H1 (cell line): ENCODE data around the gene NELL1. TPM values are rescaled to one million over a fixed set of nuclear protein-coding genes. Genes with fewer than 3 reads are reported as not detected.

Experiments
- CTCF ChIA-PET: fragments of 300-600 bp; sonication (Branson Sonifier 250); formaldehyde crosslinking; loops from one replicate; lab custom pipeline; 2021; ENCODE audit not compliant: partially characterized antibody; lab: Charles Lee
- POLR2A ChIA-PET: fragments of 300-600 bp; sonication (Branson Sonifier 250); formaldehyde crosslinking; loops from one replicate; lab custom pipeline; 2021; ENCODE audit warnings: inconsistent platforms; ENCODE audit not compliant: partially characterized antibody; lab: Charles Lee
- DNase-seq, 2 experiments: peaks; one replicate each; pipeline versions ENCODE4 v3.0.0 to v3.0.0-alpha.2; 2010 to 2022; ENCODE audit warnings: low spot score in 2 of 2, low read depth in 1 of 2, mixed read lengths in 1 of 2
- FAIRE-seq: peaks from 2 replicates; lab custom pipeline; 2011; peaks lifted over from hg19 to GRCh38; lab: Jason Lieb, UNC
- H2AFZ ChIP-seq: 2 replicates; pipeline ENCODE4 v1.8.1; 2012; ENCODE audit warnings: low read length, inconsistent platforms
- H2AK5ac ChIP-seq: 2 replicates; pipeline ENCODE4 v1.6.1; 2013; ENCODE audit warnings: low read depth, low read length
- H2BK120ac ChIP-seq: replicated peaks from 2 replicates; pipeline ENCODE3; 2013; ENCODE audit warnings: low read depth, low read length, inconsistent platforms
- H2BK12ac ChIP-seq: 2 replicates; pipeline ENCODE4 v1.6.1; 2013; ENCODE audit warnings: low read depth, low read length
- H2BK15ac ChIP-seq: 2 replicates; pipeline ENCODE4 v1.6.1; 2013; ENCODE audit warnings: low read length
- H2BK20ac ChIP-seq: 2 replicates; pipeline ENCODE4 v1.6.1; 2013; ENCODE audit warnings: low read length
- H2BK5ac ChIP-seq: 2 replicates; pipeline ENCODE4 v1.6.1; 2013; ENCODE audit warnings: low read depth, low read length
- H3K14ac ChIP-seq: 2 replicates; pipeline ENCODE4 v1.6.1; 2013; ENCODE audit warnings: inconsistent platforms; ENCODE audit not compliant: insufficient read length
- H3K18ac ChIP-seq: 2 replicates; pipeline ENCODE4 v1.6.1; 2013; ENCODE audit warnings: low read length; ENCODE audit errors: extremely low read depth
- H3K23ac ChIP-seq: 2 replicates; pipeline ENCODE4 v1.6.1; 2013; ENCODE audit warnings: inconsistent platforms; ENCODE audit not compliant: insufficient read length
- H3K23me2 ChIP-seq: 2 replicates; pipeline ENCODE4 v1.6.1; 2013; ENCODE audit warnings: low read depth, low read length
- H3K27ac ChIP-seq: 2 replicates; pipeline ENCODE4 v1.6.1; 2011; ENCODE audit warnings: low read depth, low read length, inconsistent platforms
- H3K27me3 ChIP-seq, 4 experiments: replicated peaks in 1 of 4; 1 replicate in 1 of 4; 2 replicates in 3 of 4; pipeline versions ENCODE4 v1.6.1 to v1.8.1; 2011 to 2013; ENCODE audit warnings: low read length in 3 of 4, mild to moderate bottlenecking in 3 of 4, inconsistent platforms in 2 of 4, mixed read lengths in 2 of 4, moderate library complexity in 1 of 4; ENCODE audit not compliant: control insufficient read depth in 3 of 4, insufficient read depth in 3 of 4; ENCODE audit errors: extremely low read depth in 1 of 4
- H3K36me3 ChIP-seq, 4 experiments: 2 replicates each; pipeline versions ENCODE4 v1.6.1 to v1.8.1; 2011 to 2013; ENCODE audit warnings: mild to moderate bottlenecking in 4 of 4, low read length in 3 of 4, moderate library complexity in 2 of 4, control low read depth in 1 of 4, inconsistent platforms in 1 of 4; ENCODE audit not compliant: insufficient read depth in 4 of 4, control insufficient read depth in 2 of 4
- H3K4ac ChIP-seq: replicated peaks from 2 replicates; pipeline ENCODE3; 2013; ENCODE audit warnings: low read length, low read depth, mixed read lengths, inconsistent platforms; ENCODE audit not compliant: insufficient read length
- H3K4me1 ChIP-seq, 4 experiments: replicated peaks in 1 of 4; 1 replicate in 1 of 4; 2 replicates in 3 of 4; pipeline versions ENCODE4 v1.6.1 to v1.8.1; 2011 to 2013; ENCODE audit warnings: low read length in 3 of 4, inconsistent platforms in 2 of 4, mixed read lengths in 1 of 4; ENCODE audit not compliant: insufficient read depth in 4 of 4, control insufficient read depth in 3 of 4
- H3K4me2 ChIP-seq, 2 experiments: 2 replicates each; pipeline versions ENCODE4 v1.6.1 to v1.8.1; 2011 to 2013; ENCODE audit warnings: low read depth in 2 of 2, low read length in 2 of 2, control low read depth in 1 of 2, inconsistent platforms in 1 of 2, mild to moderate bottlenecking in 1 of 2; ENCODE audit not compliant: insufficient read depth in 1 of 2
- H3K4me3 ChIP-seq, 4 experiments: fragments of 200-600, 300-600 bp in 1 of 4; sonication (generic), shearing (Covaris generic), sonication (Bioruptor Twin) in 1 of 4; 2 replicates each; pipeline versions ENCODE4 v1.5.1 to v1.8.1; 2011 to 2016; ENCODE audit warnings: low read length in 4 of 4, low read depth in 3 of 4, control low read depth in 2 of 4, inconsistent platforms in 2 of 4, mild to moderate bottlenecking in 2 of 4, mixed read lengths in 1 of 4, moderate library complexity in 1 of 4; ENCODE audit not compliant: insufficient read depth in 2 of 4; ENCODE audit errors: extremely low read depth in 1 of 4
- H3K56ac ChIP-seq: replicated peaks from 2 replicates; pipeline ENCODE3; 2013; ENCODE audit warnings: low read depth, mild to moderate bottlenecking, mixed read lengths, low read length, inconsistent platforms; ENCODE audit not compliant: insufficient read length
- H3K79me1 ChIP-seq: 2 replicates; pipeline ENCODE4 v1.6.1; 2013; ENCODE audit warnings: low read depth, low read length, control low read depth
- H3K79me2 ChIP-seq, 2 experiments: 2 replicates each; pipeline versions ENCODE4 v1.6.1 to v1.8.1; 2012 to 2013; ENCODE audit warnings: low read length in 2 of 2, mild to moderate bottlenecking in 2 of 2, inconsistent platforms in 1 of 2; ENCODE audit not compliant: insufficient read depth in 2 of 2, control insufficient read depth in 1 of 2
- H3K9ac ChIP-seq, 4 experiments: replicated peaks in 1 of 4; 1 replicate in 1 of 4; 2 replicates in 3 of 4; pipeline versions ENCODE4 v1.6.1 to v1.8.1; 2011 to 2013; ENCODE audit warnings: low read depth in 3 of 4, low read length in 3 of 4, control low read depth in 2 of 4, mild to moderate bottlenecking in 2 of 4, moderate library complexity in 2 of 4, inconsistent platforms in 1 of 4; ENCODE audit errors: extremely low read depth in 1 of 4
- H3K9me3 ChIP-seq, 2 experiments: 2 replicates each; pipeline versions ENCODE4 v1.6.1 to v1.8.1; 2012 to 2013; ENCODE audit warnings: mild to moderate bottlenecking in 2 of 2, moderate library complexity in 2 of 2, control low read depth in 1 of 2, inconsistent platforms in 1 of 2, low read depth in 1 of 2, low read length in 1 of 2, mixed read lengths in 1 of 2; ENCODE audit not compliant: insufficient read depth in 2 of 2
- H4K20me1 ChIP-seq, 2 experiments: replicated peaks in 1 of 2; 2 replicates each; pipeline versions ENCODE3 to v1.8.1; 2011 to 2013; ENCODE audit warnings: inconsistent platforms in 2 of 2, low read length in 2 of 2, mild to moderate bottlenecking in 1 of 2; ENCODE audit not compliant: insufficient read depth in 2 of 2, control insufficient read depth in 1 of 2
- H4K5ac ChIP-seq: 2 replicates; pipeline ENCODE4 v1.6.1; 2013; ENCODE audit warnings: low read length, low read depth, mixed read lengths, inconsistent platforms; ENCODE audit not compliant: insufficient read length
- H4K8ac ChIP-seq: 2 replicates; pipeline ENCODE4 v1.8.0; 2013; ENCODE audit warnings: mild to moderate bottlenecking, moderate library complexity, low read length, inconsistent platforms; ENCODE audit not compliant: insufficient read depth; ENCODE audit errors: extremely low read depth
- H4K91ac ChIP-seq: replicated peaks from 2 replicates; pipeline ENCODE3; 2013; ENCODE audit warnings: low read length, mixed read lengths, inconsistent platforms; ENCODE audit not compliant: insufficient read length
- KDM4A ChIP-seq: IDR thresholded peaks from one replicate; pipeline ENCODE4 v1.7.1; 2012; ENCODE audit warnings: low read depth, mild to moderate bottlenecking, moderate library complexity, low read length, inconsistent platforms; ENCODE audit not compliant: severe bottlenecking
- POLR2AphosphoS5 ChIP-seq: IDR thresholded peaks from 2 replicates; pipeline ENCODE4 v1.6.1; 2011; ENCODE audit warnings: low read depth, low read length
- SRF ChIP-seq: IDR thresholded peaks from 2 replicates; pipeline ENCODE4 v1.6.1; 2011; ENCODE audit warnings: mild to moderate bottlenecking, low read depth, low read length, moderate library complexity
- WGBS, 2 experiments: shearing (Covaris generic) in 1 of 2; methylation state at CpG; one replicate each; pipeline versions ENCODE4 v1.1.6 to v1.1.7; 2013 to 2015; ENCODE audit warnings: low lambda C conversion rate in 2 of 2, mixed read lengths in 2 of 2, inconsistent platforms in 1 of 2, low coverage in 1 of 2, missing lambda C conversion rate in 1 of 2; ENCODE audit not compliant: insufficient replicate concordance in 2 of 2, insufficient coverage in 1 of 2, insufficient read length in 1 of 2; ENCODE audit errors: extremely low coverage in 1 of 2, missing lambda C conversion rate in 1 of 2; 5-methylcytosine and 5-hydroxymethylcytosine counted together
- polyA plus RNA-seq, 7 experiments: library from polyadenylated mRNA; depleted of rRNA in 3 of 7; stranded (reverse) in 5 of 7; unstranded in 2 of 7; fragments of >200 nt in 5 of 7; fragments of 200-250 nt in 2 of 7; gene quantifications; 1 replicate in 5 of 7; 2 replicates in 1 of 7; 4 replicates in 1 of 7; pipeline versions ENCODE4 v1.2.1 to v1.2.3, GENCODE V29; 2011 to 2013; ENCODE audit warnings: missing spikeins in 2 of 7, mixed read lengths in 2 of 7
- total RNA-seq: library from RNA; stranded (reverse); fragmentation: NEBNext Ultra II Directional; extraction: Animal tissue kit (Norgen Biotek cat#: 25700); gene quantifications from 2 replicates; pipeline ENCODE4 v1.2.1, GENCODE V29; 2021

Gene NELL1
- total and polyA plus RNA-seq, 2 of the 8 experiments (the other 6 are each of a cell fraction or from before 2014, with no cell fraction given), result 0.21 TPM; not detected in 1

- Histone ChIP-seq H4K8ac (no peak overlapping the region), H4K20me1 (no peaks in the 10 kb centered on the region), H3K79me2 (no peaks in the 10 kb centered on the region), H2BK15ac (no peak overlapping the region), H4K5ac (no peak overlapping the region), H2AFZ (no peak overlapping the region), H3K9me3 (no peaks in the 10 kb centered on the region), H3K14ac (no peak overlapping the region), H2AK5ac (no peak overlapping the region), H2BK12ac (no peak overlapping the region), H3K36me3 (no peaks in the 10 kb centered on the region), H3K9ac (no peak overlapping the region), H3K27ac (no peak overlapping the region), H4K91ac (no peak overlapping the region), H3K4me1 (no peaks in the 10 kb centered on the region), H2BK20ac (no peak overlapping the region), H3K18ac (no peak overlapping the region), H3K4me2 (no peak overlapping the region), H3K27me3 (no peaks in the 10 kb centered on the region), H3K56ac (no peak overlapping the region), H2BK5ac (no peak overlapping the region), H3K23ac (no peak overlapping the region), H2BK120ac (no peak overlapping the region), H3K23me2 (no peaks in the 10 kb centered on the region), H3K4ac (no peak overlapping the region), H3K79me1 (no peaks in the 10 kb centered on the region), H3K4me3 (no peak overlapping the region)
- TF ChIP-seq POLR2AphosphoS5 (no peak), SRF (no peak), KDM4A (no peak)
- WGBS, 2 experiments, result 86% methylated on average over 5 of the region's 5 CpGs; no CpG with 5 or more reads in 1 of the 2 experiments
- CTCF ChIA-PET, result interaction anchor here (0.7 kb wide), 1 partner anchor 38 kb away, joined by 3 read pairs; no protein-coding TSS in a partner anchor
- FAIRE-seq, result no peak
- no peak for DNase-seq
- POLR2A ChIA-PET, result no interaction called here
These were observed 752.4 kb downstream of the NELL1 start for GRCh38 chr11:21421711-21422329.
